HCT116 (cell line): ENCODE data around the gene IQCK. TPM values are rescaled to one million over a fixed set of nuclear protein-coding genes. Genes with fewer than 3 reads are reported as not detected.

ENCODE experiments used
- ATAC-seq: fragments of 200-7000 bp; cut with Tn5 transposase; 2 replicates; pipeline ENCODE4 v1.9.1; 2020; ENCODE audit warnings: mild to moderate bottlenecking, moderate library complexity
- BruUV-seq: library from RNA; stranded (reverse); fragments of 400-500 nt; replicated peaks from 2 replicates; lab custom pipeline; 2021; lab: Mats Ljungman, UMichigan
- CTCF ChIA-PET: fragments of 300-600 bp; sonication (Branson Sonifier 250); formaldehyde crosslinking; loops from one replicate; lab custom pipeline; 2021; ENCODE audit warnings: antibody characterized with exemption; lab: Charles Lee
- POLR2A ChIA-PET: fragments of 300-600, 350-600 bp; sonication (Branson Sonifier 250); formaldehyde crosslinking; loops from one replicate; lab custom pipeline; 2021; ENCODE audit warnings: antibody characterized with exemption; lab: Charles Lee
- RAD21 ChIA-PET, 2 experiments: fragments of 300-600 bp; sonication (Branson Sonifier 250); formaldehyde crosslinking; loops; one replicate each; lab custom pipeline; 2023; ENCODE audit warnings: low total read pairs in 2 of 2; ENCODE audit not compliant: uncharacterized antibody in 2 of 2, unreplicated experiment in 2 of 2, low non-redundant PET in 1 of 2; lab: Charles Lee
- DNase-seq: peaks from one replicate; pipeline ENCODE4 v3.0.0-alpha.2; 2010; ENCODE audit warnings: low read depth, low spot score
- H2AFZ ChIP-seq: fragments of 200-600 bp; shearing (Covaris generic), sonication (generic); 2 replicates; pipeline ENCODE4 v1.6.1; 2017; ENCODE audit warnings: low read depth, mixed run types, mixed read lengths, antibody characterized with exemption, low read length; ENCODE audit not compliant: poor library complexity, severe bottlenecking
- H3K27ac ChIP-seq: 2 replicates; pipeline ENCODE4 v1.5.1; 2012; ENCODE audit warnings: low read depth, low read length
- H3K27me3 ChIP-seq: fragments of 200-600 bp; sonication (generic); 2 replicates; pipeline ENCODE4 v1.6.1; 2016; ENCODE audit warnings: mixed run types, low read length, mixed read lengths; ENCODE audit not compliant: insufficient read depth
- H3K36me3 ChIP-seq, 2 experiments: fragments of 200-500 bp in 1 of 2; fragments of 200-600 bp in 1 of 2; sonication (Bioruptor generic) in 1 of 2; sonication (generic) in 1 of 2; 2 replicates each; pipeline versions ENCODE4 v1.5.1 to v1.6.1; 2014 to 2016; ENCODE audit warnings: low read length in 2 of 2, inconsistent platforms in 1 of 2, mixed read lengths in 1 of 2, mixed run types in 1 of 2; ENCODE audit not compliant: insufficient read depth in 2 of 2, control insufficient read depth in 1 of 2
- H3K4me1 ChIP-seq, 2 experiments: fragments of 200-600 bp in 1 of 2; sonication (generic) in 1 of 2; 2 replicates each; pipeline versions ENCODE4 v1.5.1 to v1.6.1; 2012 to 2017; ENCODE audit warnings: low read length in 2 of 2, inconsistent platforms in 1 of 2, mild to moderate bottlenecking in 1 of 2, mixed read lengths in 1 of 2, mixed run types in 1 of 2, moderate library complexity in 1 of 2; ENCODE audit not compliant: insufficient read depth in 2 of 2, control insufficient read depth in 1 of 2
- H3K4me2 ChIP-seq: fragments of 200-600 bp; sonication (generic); 2 replicates; pipeline ENCODE4 v1.6.1; 2017; ENCODE audit warnings: mixed run types, low read length, mixed read lengths
- H3K4me3 ChIP-seq, 2 experiments: fragments of 200-600 bp in 1 of 2; sonication (generic) in 1 of 2; replicated peaks in 1 of 2; 2 replicates each; pipeline ENCODE4 v1.5.1; 2011 to 2016; ENCODE audit warnings: low read length in 2 of 2, control low read depth in 1 of 2, low read depth in 1 of 2, mild to moderate bottlenecking in 1 of 2, mixed read lengths in 1 of 2, mixed run types in 1 of 2
- H3K79me2 ChIP-seq: fragments of 200-600 bp; sonication (generic); 2 replicates; pipeline ENCODE4 v1.6.1; 2017; ENCODE audit warnings: mild to moderate bottlenecking, mixed run types, low read length, moderate library complexity, mixed read lengths; ENCODE audit not compliant: insufficient read depth
- H3K9ac ChIP-seq: fragments of 200-600 bp; sonication (generic); 2 replicates; pipeline ENCODE4 v1.6.1; 2016; ENCODE audit warnings: low read length, mixed read lengths
- H3K9me2 ChIP-seq: fragments of 200-600 bp; sonication (generic), shearing (Covaris generic); 2 replicates; pipeline ENCODE4 v1.6.1; 2017; ENCODE audit warnings: mixed run types, mild to moderate bottlenecking, moderate library complexity; ENCODE audit not compliant: insufficient read depth
- H3K9me3 ChIP-seq, 2 experiments: fragments of 200-500 bp in 1 of 2; fragments of 200-600 bp in 1 of 2; sonication (Bioruptor generic) in 1 of 2; sonication (generic) in 1 of 2; 2 replicates each; pipeline ENCODE4 v1.6.1; 2014 to 2017; ENCODE audit warnings: low read length in 2 of 2, mixed read lengths in 2 of 2, inconsistent platforms in 1 of 2, low read depth in 1 of 2, mild to moderate bottlenecking in 1 of 2, mixed run types in 1 of 2, moderate library complexity in 1 of 2; ENCODE audit not compliant: control insufficient read depth in 1 of 2, insufficient read depth in 1 of 2
- H4K20me1 ChIP-seq: fragments of 200-600 bp; sonication (generic), shearing (Covaris generic); 2 replicates; pipeline ENCODE4 v1.6.1; 2017; ENCODE audit warnings: mixed run types, mild to moderate bottlenecking, moderate library complexity; ENCODE audit not compliant: insufficient read depth
- ATF3 ChIP-seq: IDR thresholded peaks from 2 replicates; pipeline ENCODE4 v1.6.1; 2012
- CBX3 ChIP-seq: IDR thresholded peaks from 2 replicates; pipeline ENCODE4 v1.6.1; 2012; ENCODE audit warnings: low read depth
- CTCF ChIP-seq, 3 experiments: fragments of 200-600 bp in 1 of 3; sonication (generic) in 1 of 3; IDR thresholded peaks in 2 of 3; conservative IDR thresholded peaks in 1 of 3; 2 replicates each; pipeline ENCODE4 v1.5.1; 2012 to 2017; ENCODE audit warnings: low read depth in 2 of 3, low read length in 2 of 3, antibody characterized with exemption in 1 of 3, borderline replicate concordance in 1 of 3, control low read depth in 1 of 3, mild to moderate bottlenecking in 1 of 3, mixed read lengths in 1 of 3, mixed run types in 1 of 3, moderate library complexity in 1 of 3; ENCODE audit not compliant: insufficient read depth in 1 of 3
- EGR1 ChIP-seq: IDR thresholded peaks from 2 replicates; pipeline ENCODE4 v1.6.1; 2012; ENCODE audit warnings: low read depth
- EZH2 ChIP-seq: fragments of 200-600 bp; sonication (generic); IDR thresholded peaks from 2 replicates; pipeline ENCODE4 v1.6.1; 2017; ENCODE audit warnings: antibody characterized with exemption, mixed run types
- EZH2phosphoT487 ChIP-seq: fragments of 200-600 bp; IDR thresholded peaks from 2 replicates; pipeline ENCODE4 v1.6.1; 2018; ENCODE audit warnings: antibody characterized with exemption, borderline replicate concordance
- JUND ChIP-seq: IDR thresholded peaks from 2 replicates; pipeline ENCODE4 v1.6.1; 2012
- POLR2A ChIP-seq: IDR thresholded peaks from 2 replicates; pipeline ENCODE4 v1.7.0; 2011; ENCODE audit warnings: borderline replicate concordance; ENCODE audit not compliant: insufficient read depth, insufficient read length; ENCODE audit errors: extremely low read depth
- POLR2AphosphoS5 ChIP-seq: IDR thresholded peaks from 2 replicates; pipeline ENCODE4 v1.6.1; 2011; ENCODE audit warnings: mild to moderate bottlenecking, low read depth, low read length, moderate library complexity
- REST ChIP-seq: IDR thresholded peaks from 2 replicates; pipeline ENCODE4 v1.6.1; 2012; ENCODE audit warnings: low read depth
- SIN3A ChIP-seq: IDR thresholded peaks from 2 replicates; pipeline ENCODE4 v1.6.1; 2012; ENCODE audit warnings: low read depth
- SP1 ChIP-seq: IDR thresholded peaks from 2 replicates; pipeline ENCODE4 v1.6.1; 2012; ENCODE audit warnings: low read depth
- ZBTB33 ChIP-seq: IDR thresholded peaks from 2 replicates; pipeline ENCODE4 v1.6.1; 2011; ENCODE audit warnings: mild to moderate bottlenecking, low read length, moderate library complexity; ENCODE audit not compliant: insufficient replicate concordance; ENCODE audit errors: extremely low read depth
- ZNF274 ChIP-seq: fragments of 200-500 bp; sonication (Bioruptor generic); IDR thresholded peaks from 2 replicates; pipeline ENCODE4 v1.6.1; 2014; ENCODE audit warnings: mild to moderate bottlenecking, low read depth, low read length, inconsistent platforms
- intact Hi-C: fragments of 100-400 bp; cut with micrococcal nuclease; formaldehyde crosslinking; loops from 2 replicates; pipeline ENCODE4 v1.10.0; 2022
- total RNA-seq: library from RNA; stranded (reverse); gene quantifications from one replicate; pipeline ENCODE4 v1.2.1, GENCODE V29; 2021; ENCODE audit not compliant: unreplicated experiment

The IQCK gene
- total RNA-seq, 1 experiment from 2014 or later: 11.8 TPM

GRCh38 chr16:19781226-19781625, 63.2 kb downstream of the IQCK start:
- RAD21 ChIA-PET: no interaction called here
- Histone ChIP-seq H3K9ac (no peak overlapping the region), H3K9me2 (no peaks in the 10 kb centered on the region), H3K4me1 (no peaks in the 10 kb centered on the region), H3K79me2 (no peaks in the 10 kb centered on the region), H3K4me3 (no peak overlapping the region), H3K9me3 (no peaks in the 10 kb centered on the region), H4K20me1 (no peaks in the 10 kb centered on the region), H3K27ac (no peak overlapping the region), H2AFZ (no peak overlapping the region), H3K36me3 (no peaks in the 10 kb centered on the region), H3K27me3 (no peaks in the 10 kb centered on the region), H3K4me2 (no peak overlapping the region)
- no peak for ATAC-seq
- no TSS peak for BruUV-seq
- intact Hi-C loops: no loop called here
- POLR2A ChIA-PET: no interaction called here
- DNase-seq: no peak
- TF ChIP-seq ZBTB33: no peak
- TF ChIP-seq REST: no peak
- TF ChIP-seq SIN3A: no peak
- no peak for TF ChIP-seq SP1
- TF ChIP-seq JUND: no peak
- TF ChIP-seq ZNF274: no peak
- TF ChIP-seq POLR2A: no peak
- no peak for TF ChIP-seq EZH2
- TF ChIP-seq EZH2phosphoT487: no peak
- TF ChIP-seq ATF3: no peak
- no peak for TF ChIP-seq CTCF (IDR thresholded peaks at IDR 0.05 in 2 of 3, conservative IDR thresholded peaks at IDR 0.05 in 1 of 3; ENCODE audit: borderline replicate concordance in 1 of 3, insufficient read depth in 1 of 3, low read depth in 2 of 3, low read length in 2 of 3)
- no peak for TF ChIP-seq POLR2AphosphoS5
- TF ChIP-seq CBX3: no peak
- TF ChIP-seq EGR1: no peak
- CTCF ChIA-PET: no interaction called here
